HG03097 (cell line): ENCODE measurements around the gene TAPBP.
"Not testable (repeated sequence)": the region's sequence is repeated elsewhere in the genome, so short reads cannot be mapped to it uniquely, and the experiment has no call there.

Source experiments
- ATAC-seq: cut with Tn5 transposase; IDR thresholded peaks from one replicate; pipeline ENCODE4 v1.9.1; 2021; ENCODE audit not compliant: unreplicated experiment, low FRiP score

Gene TAPBP

GRCh38 chr6:33278392-33278741, 35.5 kb downstream of the TAPBP start:
- no peak for ATAC-seq

GRCh38 chr6:33277663-33278391, 36.1 kb downstream of the TAPBP start:
- no peak for ATAC-seq

- ATAC-seq: peak; percentile 39
Observed at GRCh38 chr6:33276864-33277662, 36.8 kb downstream of the TAPBP start, which contains the start of gene B3GALT4. B3GALT4 (plus strand) TSS chr6:33277123; CDS start chr6:33277420, 297 bp downstream.

- ATAC-seq: no peak
Observed at GRCh38 chr6:33276581-33276863, 37.4 kb downstream of the TAPBP start.

GRCh38 chr6:33275795-33276580, 37.9 kb downstream of the TAPBP start:
- ATAC-seq: not testable (repeated sequence)

GRCh38 chr6:33273924-33274902, 39.7 kb downstream of the TAPBP start:
- ATAC-seq: no peak

GRCh38 chr6:33273129-33273923, 40.6 kb downstream of the TAPBP start:
- ATAC-seq: no peak

- no peak for ATAC-seq
Observed at GRCh38 chr6:33272275-33273128, 41.4 kb downstream of the TAPBP start.

- ATAC-seq: peak; percentile 79
Observed at GRCh38 chr6:33271468-33272274, 42.2 kb downstream of the TAPBP start, which contains the start of the genes RPS18 and VPS52. RPS18 (plus strand) TSS chr6:33272075; CDS start chr6:33272120, 45 bp downstream. VPS52 (minus strand) TSS chr6:33271876; CDS start chr6:33271675, 201 bp downstream.

GRCh38 chr6:33271117-33271467, 42.8 kb downstream of the TAPBP start:
- peak; percentile 3 for ATAC-seq

GRCh38 chr6:33264015-33264414, 49.9 kb downstream of the TAPBP start:
- ATAC-seq: no peak

GRCh38 chr6:33262490-33262889, 51.4 kb downstream of the TAPBP start:
- ATAC-seq: not testable (repeated sequence)

- ATAC-seq: no peak
Observed at GRCh38 chr6:33259032-33259431, 54.8 kb downstream of the TAPBP start.

- ATAC-seq: no peak
Observed at GRCh38 chr6:33254591-33254990, 59.3 kb downstream of the TAPBP start.

- ATAC-seq: no peak
Observed at GRCh38 chr6:33252759-33253158, 61.1 kb downstream of the TAPBP start.

- no peak for ATAC-seq
Observed at GRCh38 chr6:33251395-33252012, 62.4 kb downstream of the TAPBP start.

GRCh38 chr6:33250731-33251130, 63.1 kb downstream of the TAPBP start:
- ATAC-seq: no peak
